Smooth muscle cell (in vitro differentiated cells): ENCODE results near the gene NRXN3. TPM values are rescaled to one million over a fixed set of nuclear protein-coding genes. Genes with fewer than 3 reads are reported as not detected.

Experiments used
- DNase-seq: peaks from one replicate; lab custom pipeline; 2025; ENCODE audit not compliant: unreplicated experiment; lab: John Stamatoyannopoulos, UW
- H2AFZ ChIP-seq: fragments of 200-600 bp; sonication (generic); 2 replicates; pipeline ENCODE4 v1.6.0; 2016; ENCODE audit warnings: antibody characterized with exemption, low read depth, mild to moderate bottlenecking
- H3F3A ChIP-seq: fragments of 200-600 bp; sonication (generic); 2 replicates; pipeline ENCODE4 v1.6.0; 2017; ENCODE audit warnings: antibody characterized with exemption, low read depth
- H3K27ac ChIP-seq: fragments of 200-600 bp; sonication (generic); 2 replicates; pipeline ENCODE4 v1.5.1; 2016; ENCODE audit warnings: low read depth, mild to moderate bottlenecking
- H3K27me3 ChIP-seq: fragments of 200-600 bp; sonication (generic); 2 replicates; pipeline ENCODE4 v1.6.1; 2016; ENCODE audit warnings: low read depth, mild to moderate bottlenecking
- H3K36me3 ChIP-seq: fragments of 200-600 bp; sonication (generic); 2 replicates; pipeline ENCODE4 v1.5.1; 2016; ENCODE audit warnings: low read depth
- H3K4me1 ChIP-seq: fragments of 200-600 bp; sonication (generic); 2 replicates; pipeline ENCODE4 v1.5.1; 2016; ENCODE audit warnings: low read depth
- H3K4me2 ChIP-seq: fragments of 200-600 bp; sonication (generic); 2 replicates; pipeline ENCODE4 v1.6.0; 2016; ENCODE audit warnings: mild to moderate bottlenecking
- H3K4me3 ChIP-seq: fragments of 200-600 bp; sonication (generic); 2 replicates; pipeline ENCODE4 v1.5.1; 2016; ENCODE audit warnings: mild to moderate bottlenecking
- H3K79me2 ChIP-seq: fragments of 200-600 bp; sonication (generic); 2 replicates; pipeline ENCODE4 v1.6.0; 2016; ENCODE audit warnings: low read depth, mild to moderate bottlenecking
- H3K9ac ChIP-seq: fragments of 200-600 bp; sonication (generic); 2 replicates; pipeline ENCODE4 v1.6.0; 2016; ENCODE audit warnings: low read depth
- H3K9me3 ChIP-seq: fragments of 200-600 bp; sonication (generic); replicated peaks from 2 replicates; pipeline ENCODE4 v1.5.1; 2016; ENCODE audit warnings: low read depth
- H4K20me1 ChIP-seq: fragments of 200-600 bp; sonication (generic); 2 replicates; pipeline ENCODE4 v1.6.0; 2016; ENCODE audit warnings: low read depth
- WGBS: methylation state at CpG from one replicate; pipeline ENCODE4 v1.1.7; 2016; ENCODE audit warnings: low lambda C conversion rate; 5-methylcytosine and 5-hydroxymethylcytosine counted together
- polyA plus RNA-seq: library from polyadenylated mRNA; unstranded; fragments of >200 nt; fragmentation: Nextera tagmentation; extraction: Ambion mirVana; gene quantifications from 2 replicates; pipeline ENCODE4 v1.2.1, GENCODE V29; 2016
- total RNA-seq: library from RNA; depleted of rRNA; stranded (reverse); fragments of >200 nt; gene quantifications from 2 replicates; pipeline ENCODE4 v1.2.3, GENCODE V29; 2014
- TF ChIP-seq, protein P1 (sequence below): fragments of 200-600 bp; sonication (generic); IDR thresholded peaks from 2 replicates; pipeline ENCODE4 v1.5.1; 2017; ENCODE audit warnings: borderline replicate concordance, mild to moderate bottlenecking, antibody characterized with exemption; ENCODE audit not compliant: insufficient read depth, poor library complexity, severe bottlenecking

Gene NRXN3
- total and polyA plus RNA-seq, 2 experiments from 2014 or later: 1.2 to 7.0 TPM

DNA sequence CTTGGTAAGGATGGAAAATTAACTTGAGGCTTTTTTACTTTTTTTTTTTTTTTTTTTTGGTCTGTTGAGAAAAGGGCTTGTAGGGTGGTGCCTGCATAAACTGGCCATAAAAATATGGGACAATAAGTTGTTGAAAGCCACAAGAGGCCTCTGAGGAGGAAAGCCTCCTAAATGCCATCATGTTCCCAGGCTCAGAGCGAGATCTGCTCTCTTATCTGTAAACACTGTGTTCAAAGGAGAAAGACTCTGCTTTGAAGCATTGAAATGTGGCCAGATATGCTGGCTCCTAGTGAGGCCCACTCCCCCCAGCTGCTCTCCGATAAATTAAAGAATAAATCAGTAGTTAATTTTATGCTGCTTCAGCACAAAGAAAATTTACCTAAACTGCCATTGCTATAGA lies 1536.2 kb downstream of the NRXN3 start:
- Histone ChIP-seq H3K79me2 (no peaks in the 10 kb centered on the region), H3K4me3 (no peak overlapping the region), H3K36me3 (no peaks in the 10 kb centered on the region), H3K9ac (no peak overlapping the region), H2AFZ (no peak overlapping the region), H3F3A (no peaks in the 10 kb centered on the region), H3K4me2 (peak overlapping the region; percentile 31), H3K4me1 (no peaks in the 10 kb centered on the region), H4K20me1 (no peaks in the 10 kb centered on the region), H3K9me3 (no peaks in the 10 kb centered on the region), H3K27ac (no peak overlapping the region), H3K27me3 (no peaks in the 10 kb centered on the region)
- TF ChIP-seq, protein P1, sequence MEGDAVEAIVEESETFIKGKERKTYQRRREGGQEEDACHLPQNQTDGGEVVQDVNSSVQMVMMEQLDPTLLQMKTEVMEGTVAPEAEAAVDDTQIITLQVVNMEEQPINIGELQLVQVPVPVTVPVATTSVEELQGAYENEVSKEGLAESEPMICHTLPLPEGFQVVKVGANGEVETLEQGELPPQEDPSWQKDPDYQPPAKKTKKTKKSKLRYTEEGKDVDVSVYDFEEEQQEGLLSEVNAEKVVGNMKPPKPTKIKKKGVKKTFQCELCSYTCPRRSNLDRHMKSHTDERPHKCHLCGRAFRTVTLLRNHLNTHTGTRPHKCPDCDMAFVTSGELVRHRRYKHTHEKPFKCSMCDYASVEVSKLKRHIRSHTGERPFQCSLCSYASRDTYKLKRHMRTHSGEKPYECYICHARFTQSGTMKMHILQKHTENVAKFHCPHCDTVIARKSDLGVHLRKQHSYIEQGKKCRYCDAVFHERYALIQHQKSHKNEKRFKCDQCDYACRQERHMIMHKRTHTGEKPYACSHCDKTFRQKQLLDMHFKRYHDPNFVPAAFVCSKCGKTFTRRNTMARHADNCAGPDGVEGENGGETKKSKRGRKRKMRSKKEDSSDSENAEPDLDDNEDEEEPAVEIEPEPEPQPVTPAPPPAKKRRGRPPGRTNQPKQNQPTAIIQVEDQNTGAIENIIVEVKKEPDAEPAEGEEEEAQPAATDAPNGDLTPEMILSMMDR: no peak
- no peak for DNase-seq
- WGBS: 17% methylated on average over 2 of the region's 2 CpGs

DNA sequence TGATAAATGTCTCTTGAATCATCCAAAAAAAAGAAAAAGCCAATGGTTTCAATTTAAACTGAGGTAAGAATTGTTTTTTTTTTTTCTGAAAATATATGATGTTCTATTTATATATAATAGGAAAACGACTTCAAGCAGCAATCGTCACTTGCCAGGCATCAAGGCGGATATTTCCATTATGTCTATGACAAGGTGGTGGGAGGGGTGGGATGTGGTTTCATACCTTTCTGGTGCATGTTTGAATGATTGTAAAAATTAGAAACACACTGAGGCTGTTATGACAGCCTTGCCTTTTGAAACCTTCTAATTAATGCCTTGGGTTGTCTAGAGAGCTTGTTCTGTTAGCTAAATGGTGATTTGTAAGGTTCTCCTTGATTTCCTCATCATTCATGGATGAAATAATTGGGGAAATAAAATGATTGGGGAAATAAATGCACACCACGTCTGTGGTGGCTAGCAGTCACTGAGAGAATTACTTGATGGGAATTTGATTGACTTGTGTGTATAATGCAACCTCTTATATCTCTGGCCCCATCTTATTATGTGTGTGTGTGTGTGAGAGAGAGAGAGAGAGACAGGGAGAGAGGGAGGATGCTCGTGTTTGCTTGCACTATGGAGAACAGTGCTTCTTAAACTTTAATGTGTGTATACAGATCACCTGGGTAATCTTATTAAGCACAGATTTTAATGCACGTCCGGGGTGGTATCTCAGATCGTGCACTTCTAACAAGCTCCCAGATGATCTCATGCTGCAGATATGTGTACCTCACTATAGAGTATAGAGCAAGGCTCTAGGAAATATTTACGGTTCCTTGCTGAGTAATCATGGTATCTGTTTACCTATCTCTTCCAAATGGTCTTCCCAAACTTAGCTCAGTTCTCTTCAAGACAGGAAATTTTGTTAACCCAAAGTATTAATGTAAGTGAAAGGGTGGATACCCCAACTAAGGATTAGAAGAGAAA lies 1538.5 kb downstream of the NRXN3 start:
- 56% methylated on average over 9 of the region's 9 CpGs for WGBS
- H3K36me3 ChIP-seq: no peaks in the 10 kb centered on the region
- no peak overlapping the region for H3K4me3 ChIP-seq
- H4K20me1 ChIP-seq: no peaks in the 10 kb centered on the region
- no peaks in the 10 kb centered on the region for H3F3A ChIP-seq
- H3K27ac ChIP-seq: no peak overlapping the region
- DNase-seq: no peak
- H3K9ac ChIP-seq: peak overlapping the region; percentile 20
- no peak overlapping the region for H2AFZ ChIP-seq
- H3K79me2 ChIP-seq: no peaks in the 10 kb centered on the region
- H3K27me3 ChIP-seq: no peaks in the 10 kb centered on the region
- no peaks in the 10 kb centered on the region for H3K9me3 ChIP-seq
- no peak overlapping the region for H3K4me2 ChIP-seq
- TF ChIP-seq, protein P1: no peak
- H3K4me1 ChIP-seq: peaks cover 6% of the 10 kb centered on the region

DNA sequence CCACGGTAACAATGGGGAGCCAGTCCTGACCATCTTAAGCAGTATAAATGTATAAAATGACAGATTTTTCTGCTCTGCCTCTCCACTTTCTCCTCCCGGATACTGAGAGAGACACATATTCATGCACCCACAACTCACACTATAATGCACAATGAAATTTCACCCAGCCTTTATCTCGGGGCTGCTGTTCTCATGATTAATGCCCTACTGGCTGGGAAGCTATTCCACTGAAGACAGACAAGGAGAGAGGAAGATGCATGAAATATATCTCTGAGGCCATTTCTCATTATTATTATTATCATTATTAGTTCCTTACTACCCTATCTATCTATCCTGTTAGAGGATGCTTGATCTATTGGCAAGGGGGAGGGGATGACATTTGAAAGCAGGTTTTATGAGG lies 1539.4 kb downstream of the NRXN3 start:
- Histone ChIP-seq H3K4me2 (no peak overlapping the region), H3K79me2 (no peaks in the 10 kb centered on the region), H3K9ac (no peak overlapping the region), H3K4me1 (peaks cover 6% of the 10 kb centered on the region), H3K4me3 (no peak overlapping the region), H4K20me1 (no peaks in the 10 kb centered on the region), H3K36me3 (no peaks in the 10 kb centered on the region), H3K27me3 (no peaks in the 10 kb centered on the region), H2AFZ (no peak overlapping the region), H3K27ac (no peak overlapping the region), H3F3A (no peaks in the 10 kb centered on the region), H3K9me3 (no peaks in the 10 kb centered on the region)
- DNase-seq: no peak
- TF ChIP-seq, protein P1: no peak
- 88% methylated on average over 3 of the region's 3 CpGs for WGBS
